Astrocyte (in vitro differentiated cells and primary cell): Measurements from ENCODE around the gene SYCE3. TPM values are rescaled to one million over a fixed set of nuclear protein-coding genes. Genes with fewer than 3 reads are reported as not detected.

ENCODE experiments used
- DNase-seq: peaks from one replicate; pipeline ENCODE4 v3.0.0-alpha.2; 2010; ENCODE audit warnings: low read depth
- FAIRE-seq: peaks from 2 replicates; lab custom pipeline; 2011; peaks lifted over from hg19 to GRCh38; lab: Jason Lieb, UNC
- H2AFZ ChIP-seq: 2 replicates; pipeline ENCODE4 v1.6.0; 2012; ENCODE audit warnings: low read depth, low read length, inconsistent platforms
- H3K27ac ChIP-seq: 2 replicates; pipeline ENCODE4 v1.5.1; 2011; ENCODE audit warnings: low read depth, low read length, inconsistent platforms
- H3K27me3 ChIP-seq: 2 replicates; pipeline ENCODE4 v1.6.0; 2011; ENCODE audit warnings: low read length, inconsistent platforms; ENCODE audit not compliant: insufficient read depth
- H3K36me3 ChIP-seq: 2 replicates; pipeline ENCODE4 v1.5.1; 2011; ENCODE audit warnings: low read length, inconsistent platforms; ENCODE audit not compliant: insufficient read depth
- H3K4me1 ChIP-seq: 2 replicates; pipeline ENCODE4 v1.5.1; 2011; ENCODE audit warnings: low read length, inconsistent platforms; ENCODE audit not compliant: insufficient read depth
- H3K4me2 ChIP-seq: 2 replicates; pipeline ENCODE4 v1.6.0; 2012; ENCODE audit warnings: low read length, inconsistent platforms
- H3K4me3 ChIP-seq: 2 replicates; pipeline ENCODE4 v1.5.1; 2011; ENCODE audit warnings: low read depth, mild to moderate bottlenecking, low read length, inconsistent platforms; ENCODE audit not compliant: insufficient read depth
- H3K79me2 ChIP-seq: 2 replicates; pipeline ENCODE4 v1.6.0; 2012; ENCODE audit warnings: mild to moderate bottlenecking, low read length, inconsistent platforms; ENCODE audit not compliant: insufficient read depth
- H3K9ac ChIP-seq: 2 replicates; pipeline ENCODE4 v1.6.0; 2012; ENCODE audit warnings: mild to moderate bottlenecking, low read length, inconsistent platforms
- H3K9me3 ChIP-seq: 2 replicates; pipeline ENCODE4 v1.5.1; 2012; ENCODE audit warnings: low read depth, mild to moderate bottlenecking, low read length, inconsistent platforms; ENCODE audit not compliant: insufficient read depth
- H4K20me1 ChIP-seq: 2 replicates; pipeline ENCODE4 v1.6.0; 2012; ENCODE audit warnings: low read length, inconsistent platforms; ENCODE audit not compliant: insufficient read depth
- H3K27ac Mint-ChIP-seq: one replicate; pipeline ENCODE4 v1.8.0; 2021; ENCODE audit warnings: mild to moderate bottlenecking, mixed read lengths; ENCODE audit not compliant: unreplicated experiment
- H3K27me3 Mint-ChIP-seq: one replicate; pipeline ENCODE4 v1.8.0; 2021; ENCODE audit warnings: low read depth, mixed read lengths; ENCODE audit not compliant: unreplicated experiment
- H3K36me3 Mint-ChIP-seq: one replicate; pipeline ENCODE4 v1.8.0; 2021; ENCODE audit warnings: low read depth, mixed read lengths; ENCODE audit not compliant: unreplicated experiment
- H3K4me1 Mint-ChIP-seq: one replicate; pipeline ENCODE4 v1.8.0; 2021; ENCODE audit warnings: low read depth, mixed read lengths; ENCODE audit not compliant: unreplicated experiment
- H3K4me3 Mint-ChIP-seq: one replicate; pipeline ENCODE4 v1.8.0; 2021; ENCODE audit warnings: mild to moderate bottlenecking, moderate library complexity, mixed read lengths; ENCODE audit not compliant: unreplicated experiment
- H3K9me3 Mint-ChIP-seq: one replicate; pipeline ENCODE4 v1.8.0; 2021; ENCODE audit warnings: mild to moderate bottlenecking, mixed read lengths; ENCODE audit not compliant: unreplicated experiment
- CTCF ChIP-seq: IDR thresholded peaks from 2 replicates; pipeline ENCODE4 v1.5.1; 2011; ENCODE audit warnings: low read depth, mild to moderate bottlenecking, inconsistent platforms, low read length, moderate library complexity; ENCODE audit not compliant: insufficient read depth
- EZH2 ChIP-seq: IDR thresholded peaks from 2 replicates; pipeline ENCODE4 v1.6.1; 2012; ENCODE audit warnings: mild to moderate bottlenecking, low read length, inconsistent platforms; ENCODE audit not compliant: insufficient read depth
- total RNA-seq: library from RNA; stranded (reverse); gene quantifications from 2 replicates; pipeline ENCODE4 v1.2.1, GENCODE V29; 2021

Gene SYCE3
- total RNA-seq, 1 donor from 2014 or later: not detected

GRCh38 chr22:50518606-50519005 lies 44.1 kb downstream of the SYCE3 start:
- Histone ChIP-seq H2AFZ (no peak overlapping the region), H3K4me1 (no peaks in the 10 kb centered on the region), H3K9ac (no peak overlapping the region), H3K79me2 (peaks cover 43% of the 10 kb centered on the region), H4K20me1 (peaks cover 38% of the 10 kb centered on the region), H3K4me3 (no peak overlapping the region), H3K4me2 (no peak overlapping the region), H3K9me3 (no peaks in the 10 kb centered on the region), H3K27ac (no peak overlapping the region), H3K36me3 (no peaks in the 10 kb centered on the region), H3K27me3 (no peaks in the 10 kb centered on the region)
- H3K4me1 Mint-ChIP-seq: no peaks in the 10 kb centered on the region
- FAIRE-seq (no peak), DNase-seq (no peak)
- no peak overlapping the region for H3K27ac Mint-ChIP-seq
- H3K9me3 Mint-ChIP-seq: no peaks in the 10 kb centered on the region
- no peak overlapping the region for H3K4me3 Mint-ChIP-seq
- H3K27me3 Mint-ChIP-seq: no peaks in the 10 kb centered on the region
- TF ChIP-seq CTCF: no peak
- TF ChIP-seq EZH2: no peak
- H3K36me3 Mint-ChIP-seq: peaks cover 11% of the 10 kb centered on the region

- Histone ChIP-seq H2AFZ (no peak overlapping the region), H3K4me1 (no peaks in the 10 kb centered on the region), H3K27me3 (no peaks in the 10 kb centered on the region), H3K9me3 (no peaks in the 10 kb centered on the region), H3K9ac (no peak overlapping the region), H3K79me2 (peaks cover 43% of the 10 kb centered on the region), H3K36me3 (no peaks in the 10 kb centered on the region), H4K20me1 (peaks cover 32% of the 10 kb centered on the region), H3K4me3 (no peak overlapping the region), H3K27ac (no peak overlapping the region), H3K4me2 (no peak overlapping the region)
- DNase-seq: no peak
- Mint-ChIP-seq H3K36me3 (peaks cover 9% of the 10 kb centered on the region), H3K27me3 (no peaks in the 10 kb centered on the region), H3K4me1 (no peaks in the 10 kb centered on the region), H3K27ac (no peak overlapping the region), H3K4me3 (no peak overlapping the region), H3K9me3 (no peaks in the 10 kb centered on the region)
- no peak for FAIRE-seq
- TF ChIP-seq CTCF (no peak), EZH2 (no peak)
Measured at GRCh38 chr22:50517495-50518260, 45.0 kb downstream of the SYCE3 start.

GRCh38 chr22:50516891-50517290 lies 45.8 kb downstream of the SYCE3 start:
- no peaks in the 10 kb centered on the region for H3K27me3 Mint-ChIP-seq
- Histone ChIP-seq H3K9me3 (no peaks in the 10 kb centered on the region), H3K4me3 (no peak overlapping the region), H3K4me2 (no peak overlapping the region), H3K36me3 (no peaks in the 10 kb centered on the region), H3K4me1 (no peaks in the 10 kb centered on the region), H3K9ac (no peak overlapping the region), H3K79me2 (peaks cover 48% of the 10 kb centered on the region), H3K27ac (no peak overlapping the region), H2AFZ (no peak overlapping the region), H3K27me3 (no peaks in the 10 kb centered on the region), H4K20me1 (peaks cover 30% of the 10 kb centered on the region)
- no peak overlapping the region for H3K4me3 Mint-ChIP-seq
- no peak overlapping the region for H3K27ac Mint-ChIP-seq
- no peaks in the 10 kb centered on the region for H3K9me3 Mint-ChIP-seq
- FAIRE-seq (no peak), DNase-seq (no peak)
- TF ChIP-seq CTCF (no peak), EZH2 (no peak)
- peaks cover 9% of the 10 kb centered on the region for H3K36me3 Mint-ChIP-seq
- H3K4me1 Mint-ChIP-seq: no peaks in the 10 kb centered on the region
